Rectal smooth muscle tissue (tissue), 1 donor: Measurements from ENCODE around the gene B4GALT1.
"Not testable (repeated sequence)": the region's sequence is repeated elsewhere in the genome, so short reads cannot be mapped to it uniquely, and the experiment has no call there.

Source experiments
- H3K27ac ChIP-seq: one replicate; pipeline ENCODE4 v1.7.0; 2013; ENCODE audit warnings: low read depth, low read length, inconsistent platforms
- H3K27me3 ChIP-seq: one replicate; pipeline ENCODE4 v1.7.0; 2013; ENCODE audit warnings: low read length; ENCODE audit not compliant: control insufficient read depth, insufficient read depth
- H3K36me3 ChIP-seq: one replicate; pipeline ENCODE4 v1.7.0; 2013; ENCODE audit warnings: low read length; ENCODE audit not compliant: control insufficient read depth, insufficient read depth
- H3K4me1 ChIP-seq: one replicate; pipeline ENCODE4 v1.7.0; 2013; ENCODE audit warnings: low read length; ENCODE audit not compliant: control insufficient read depth, insufficient read depth
- H3K4me3 ChIP-seq: one replicate; pipeline ENCODE4 v1.7.0; 2013; ENCODE audit warnings: low read length
- H3K9ac ChIP-seq: one replicate; pipeline ENCODE4 v1.7.0; 2013; ENCODE audit warnings: low read length

B4GALT1 gene

DNA sequence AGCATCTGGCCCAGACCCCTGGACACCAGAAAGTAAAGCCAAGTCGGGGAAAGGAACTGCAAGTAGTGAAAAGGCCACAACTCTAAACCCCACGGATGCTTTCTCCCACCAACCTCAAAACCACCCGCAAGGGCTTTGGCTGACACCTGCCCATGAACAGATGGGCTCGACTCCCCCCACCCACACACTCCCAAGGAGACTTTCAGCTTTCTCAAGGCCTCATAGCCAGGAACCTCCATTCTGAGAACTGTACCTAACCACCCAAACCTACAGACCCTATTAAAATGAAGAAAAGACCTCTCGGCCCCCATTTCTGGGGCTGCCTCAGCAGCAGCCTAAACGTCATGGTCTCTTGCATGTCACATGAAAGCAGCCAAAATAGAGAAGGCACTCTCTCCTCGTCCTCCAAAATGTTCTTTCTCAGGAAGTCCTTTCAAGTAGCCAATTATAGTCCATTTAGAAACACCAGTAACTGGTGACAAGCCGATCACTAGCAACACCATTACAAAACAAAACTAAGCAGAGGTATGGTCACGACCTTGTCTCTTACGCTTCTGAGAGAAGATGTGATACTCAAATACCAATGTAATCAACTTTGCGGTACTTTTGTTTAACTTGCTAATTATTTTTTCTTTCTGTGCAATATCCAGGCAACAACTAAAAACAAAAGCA lies 2.9 kb downstream of the B4GALT1 start:
- Histone ChIP-seq H3K36me3 (no peaks in the 10 kb centered on the region), H3K27ac (peak overlapping the region; percentile 56), H3K27me3 (no peaks in the 10 kb centered on the region), H3K4me3 (peak overlapping the region; percentile 90), H3K9ac (no peak overlapping the region), H3K4me1 (peaks cover 36% of the 10 kb centered on the region)

DNA sequence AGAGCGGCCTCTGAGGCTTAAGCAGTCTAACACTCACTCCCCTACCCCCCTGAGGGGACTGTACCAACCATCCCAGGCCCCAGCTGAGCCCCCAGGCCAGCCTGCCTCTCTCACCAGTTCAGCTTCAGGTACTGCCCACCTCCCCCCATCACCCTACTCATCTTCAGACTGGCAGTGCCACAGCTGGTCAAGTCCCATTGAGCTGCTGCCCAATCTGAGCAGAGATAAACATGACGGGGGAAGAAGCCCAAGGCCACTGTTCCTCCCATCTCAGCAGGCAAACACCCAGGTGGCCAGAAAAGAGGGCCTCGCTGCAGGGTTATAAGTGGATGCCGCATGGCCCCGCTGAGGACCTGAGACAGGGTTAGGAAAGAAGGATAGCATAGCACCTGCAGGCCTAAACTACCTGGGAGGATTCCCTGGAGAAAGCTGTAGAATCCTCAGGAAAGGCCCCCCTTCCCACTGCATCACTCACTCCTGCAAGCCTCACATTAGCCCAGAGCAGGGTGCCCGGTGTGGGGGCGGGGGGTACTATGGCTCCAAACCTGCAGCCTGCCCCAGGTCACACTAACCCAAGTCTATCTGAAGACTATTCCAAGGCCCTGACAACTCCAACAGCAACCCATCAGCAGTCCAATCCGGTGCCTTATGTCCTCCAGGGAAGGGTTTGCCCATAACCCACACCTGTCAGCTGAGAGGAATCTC lies 3.6 kb downstream of the B4GALT1 start:
- Histone ChIP-seq H3K27ac (peak overlapping the region; percentile 56), H3K9ac (no peak overlapping the region), H3K4me3 (peak overlapping the region; percentile 90)

DNA sequence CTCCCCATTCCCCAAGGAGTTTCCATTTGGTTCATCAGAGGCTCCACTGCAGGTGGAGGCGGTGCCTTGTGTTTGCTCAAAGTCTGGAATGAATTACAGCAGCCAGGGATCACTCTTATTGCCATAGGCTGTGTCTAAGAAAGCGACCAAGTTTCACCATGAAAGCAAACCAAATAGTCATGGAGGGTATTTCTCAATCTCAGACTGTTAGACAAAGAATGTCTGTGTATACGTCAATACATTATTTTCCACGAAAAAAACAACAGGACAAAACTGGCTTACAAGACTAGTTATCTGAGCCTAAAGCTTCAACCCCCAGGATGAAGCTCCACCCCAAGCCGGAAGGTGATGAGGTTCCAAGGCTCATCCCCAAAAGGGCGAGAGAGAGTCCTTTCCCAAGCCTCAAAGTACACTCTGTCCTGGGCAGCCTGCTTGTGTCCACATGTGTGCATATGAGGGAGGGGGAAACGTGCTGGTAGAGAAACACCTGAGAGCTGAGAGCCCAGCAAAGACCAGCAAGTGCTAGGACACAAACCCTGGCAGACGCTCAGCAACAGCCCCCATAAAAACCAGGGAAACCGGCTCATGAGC lies 4.3 kb downstream of the B4GALT1 start:
- H3K36me3 ChIP-seq: no peaks in the 10 kb centered on the region
- no peak overlapping the region for H3K9ac ChIP-seq
- peak overlapping the region; percentile 33 for H3K27ac ChIP-seq
- H3K4me3 ChIP-seq: peak overlapping the region; percentile 0
- peaks cover 46% of the 10 kb centered on the region for H3K4me1 ChIP-seq
- no peaks in the 10 kb centered on the region for H3K27me3 ChIP-seq

More for the DNA sequence above, 3.6 kb downstream of the B4GALT1 start:
- Histone ChIP-seq H3K27me3 (no peaks in the 10 kb centered on the region), H3K4me1 (peaks cover 41% of the 10 kb centered on the region), H3K36me3 (no peaks in the 10 kb centered on the region)

DNA sequence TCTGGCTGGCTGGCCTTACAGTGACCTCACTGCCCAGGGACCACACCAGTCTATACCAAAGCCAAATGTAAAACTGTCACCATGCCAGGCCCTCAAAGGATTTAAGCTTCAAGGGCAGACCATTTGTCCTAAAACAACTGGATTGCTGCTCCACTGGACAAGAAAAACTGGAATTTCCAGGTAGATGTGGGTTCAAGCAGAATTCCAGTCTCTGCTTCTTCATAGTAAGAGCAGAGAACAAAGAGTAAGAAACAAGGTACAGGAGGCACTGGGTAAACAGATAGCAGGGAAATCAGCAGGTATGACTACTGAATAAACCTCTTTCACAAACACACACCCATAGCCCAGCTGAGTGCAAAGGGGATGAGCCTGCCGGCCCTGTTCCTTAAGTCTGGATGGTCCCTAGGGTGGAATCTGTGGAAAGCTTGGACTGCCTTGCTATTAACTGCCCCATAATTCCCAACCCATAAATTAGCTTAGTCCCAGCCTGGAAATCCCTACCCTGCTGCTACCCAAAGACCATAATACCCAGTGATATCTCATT lies 5.5 kb downstream of the B4GALT1 start:
- Histone ChIP-seq H3K36me3 (no peaks in the 10 kb centered on the region), H3K9ac (no peak overlapping the region), H3K27me3 (no peaks in the 10 kb centered on the region), H3K4me3 (peak overlapping the region; percentile 14), H3K4me1 (peaks cover 51% of the 10 kb centered on the region), H3K27ac (peak overlapping the region; percentile 77)

DNA sequence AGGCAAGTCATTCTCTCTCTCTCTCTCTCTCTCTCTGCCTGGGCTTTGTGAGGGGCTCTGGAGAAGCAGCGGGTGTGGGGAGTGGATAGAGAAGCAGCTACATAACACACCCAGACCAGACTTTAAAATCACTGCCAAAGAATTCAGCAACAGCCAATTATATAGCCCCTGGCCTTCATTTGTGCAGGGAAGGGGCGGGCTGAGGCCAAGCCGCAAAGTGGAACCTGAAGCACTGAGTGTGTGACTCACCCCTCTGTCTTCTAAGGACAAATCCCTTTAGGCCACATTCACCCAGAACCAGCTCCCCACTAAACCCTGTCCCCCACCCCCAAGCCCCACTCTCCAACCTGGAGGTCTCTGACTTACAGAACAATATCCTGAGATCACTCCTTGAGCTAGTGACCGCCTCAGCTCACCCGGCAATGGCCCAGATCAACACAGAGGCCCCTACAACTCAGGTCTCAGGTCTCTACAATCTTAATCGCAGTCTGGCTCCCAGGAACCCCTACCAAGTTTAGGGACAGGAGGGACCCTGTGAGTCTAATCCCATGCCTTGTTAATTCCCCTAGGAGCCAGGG lies 6.0 kb downstream of the B4GALT1 start:
- peak overlapping the region; percentile 14 for H3K4me3 ChIP-seq
- no peak overlapping the region for H3K9ac ChIP-seq
- H3K27ac ChIP-seq: peak overlapping the region; percentile 77
- no peaks in the 10 kb centered on the region for H3K36me3 ChIP-seq
- no peaks in the 10 kb centered on the region for H3K27me3 ChIP-seq
- peaks cover 53% of the 10 kb centered on the region for H3K4me1 ChIP-seq

DNA sequence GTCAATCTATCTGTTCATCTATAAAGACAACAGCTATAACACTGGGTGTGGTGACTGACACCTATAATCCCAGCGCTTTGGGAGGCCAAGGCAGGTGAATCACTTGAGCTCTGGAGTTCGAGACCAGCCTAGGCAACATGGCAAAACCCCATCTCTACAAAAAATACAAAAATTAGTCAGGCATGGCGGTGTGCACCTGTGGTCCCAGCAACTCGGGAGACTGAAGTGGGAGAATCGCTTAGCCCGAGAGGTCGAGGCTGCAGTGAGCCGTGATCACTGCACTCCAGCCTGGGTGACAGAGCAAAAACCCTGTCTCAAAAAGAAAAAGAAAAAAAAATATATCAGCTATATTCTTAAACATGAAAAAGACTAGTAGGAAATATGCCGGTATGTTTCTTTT lies 6.7 kb downstream of the B4GALT1 start:
- Histone ChIP-seq H3K27ac (peak overlapping the region; percentile 77), H3K4me1 (peaks cover 53% of the 10 kb centered on the region)
- H3K9ac ChIP-seq, H3K27me3 ChIP-seq, H3K4me3 ChIP-seq, H3K36me3 ChIP-seq: not testable (repeated sequence)

DNA sequence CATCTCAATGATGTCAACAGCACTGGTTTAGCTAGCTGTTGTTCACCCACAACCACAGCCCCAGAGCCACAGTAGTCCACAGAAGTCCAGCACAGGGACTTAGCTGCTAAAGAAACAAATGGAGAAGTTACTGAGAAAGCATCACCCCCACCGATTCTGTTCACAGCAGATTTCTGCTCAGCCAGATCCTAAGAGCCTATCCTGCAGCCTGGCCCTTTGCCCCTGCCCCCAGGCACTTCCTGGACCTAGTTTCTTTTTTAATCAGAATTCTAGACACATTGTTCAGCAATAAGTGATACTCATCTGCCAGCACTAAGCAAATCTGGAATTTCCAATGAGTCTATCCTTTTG lies 7.4 kb downstream of the B4GALT1 start:
- peaks cover 53% of the 10 kb centered on the region for H3K4me1 ChIP-seq
- H3K36me3 ChIP-seq: no peaks in the 10 kb centered on the region
- H3K4me3 ChIP-seq: peak overlapping the region; percentile 31
- peak overlapping the region; percentile 68 for H3K27ac ChIP-seq
- H3K9ac ChIP-seq: no peak overlapping the region
- no peaks in the 10 kb centered on the region for H3K27me3 ChIP-seq

DNA sequence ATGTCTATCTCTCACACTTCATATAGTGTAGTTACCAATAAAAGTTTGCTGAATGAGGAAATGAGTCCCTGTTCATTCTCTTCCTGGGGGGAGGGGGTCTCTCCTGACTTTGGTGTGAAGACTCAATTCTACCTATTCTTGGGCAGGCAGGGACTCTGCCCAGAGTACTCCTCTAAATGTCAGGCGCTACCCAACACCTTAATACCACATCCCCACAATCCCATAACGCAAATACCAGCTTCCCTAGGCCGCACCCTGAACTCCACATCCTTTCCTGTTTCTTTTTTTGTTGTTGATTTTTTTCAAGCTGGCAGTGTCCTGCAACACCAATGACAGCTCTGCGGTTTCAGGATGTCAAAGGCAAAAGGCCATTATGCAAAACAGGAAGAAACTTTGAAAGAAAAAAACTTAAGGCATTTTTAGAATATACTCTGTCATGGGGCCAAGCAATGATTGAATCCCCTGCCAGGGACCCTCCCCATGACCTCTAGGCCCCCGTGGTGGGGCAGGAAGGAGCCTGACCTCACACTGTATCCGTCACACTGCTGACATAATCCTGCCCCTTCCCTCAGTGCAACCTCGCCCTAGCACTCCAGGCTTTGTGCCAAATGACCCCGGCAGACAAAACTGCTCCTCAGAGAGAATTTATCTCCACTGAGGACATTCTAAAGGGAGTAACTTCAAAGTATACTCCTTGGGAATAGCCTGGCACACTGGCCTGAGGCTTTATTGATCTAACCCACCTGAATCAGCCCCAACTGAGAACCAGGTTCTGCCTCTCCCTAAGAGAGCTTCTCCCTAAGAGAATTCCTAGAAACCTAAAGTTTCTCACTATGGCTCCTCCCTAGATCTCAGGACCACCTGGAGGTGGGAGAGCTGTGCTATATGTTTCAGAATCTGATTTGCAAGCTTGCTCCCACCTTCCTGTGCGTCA lies 8.0 kb downstream of the B4GALT1 start:
- H3K9ac ChIP-seq: no peak overlapping the region
- peaks cover 53% of the 10 kb centered on the region for H3K4me1 ChIP-seq
- H3K36me3 ChIP-seq: no peaks in the 10 kb centered on the region
- H3K27me3 ChIP-seq: no peaks in the 10 kb centered on the region
- H3K27ac ChIP-seq: peak overlapping the region; percentile 68
- H3K4me3 ChIP-seq: peak overlapping the region; percentile 31

DNA sequence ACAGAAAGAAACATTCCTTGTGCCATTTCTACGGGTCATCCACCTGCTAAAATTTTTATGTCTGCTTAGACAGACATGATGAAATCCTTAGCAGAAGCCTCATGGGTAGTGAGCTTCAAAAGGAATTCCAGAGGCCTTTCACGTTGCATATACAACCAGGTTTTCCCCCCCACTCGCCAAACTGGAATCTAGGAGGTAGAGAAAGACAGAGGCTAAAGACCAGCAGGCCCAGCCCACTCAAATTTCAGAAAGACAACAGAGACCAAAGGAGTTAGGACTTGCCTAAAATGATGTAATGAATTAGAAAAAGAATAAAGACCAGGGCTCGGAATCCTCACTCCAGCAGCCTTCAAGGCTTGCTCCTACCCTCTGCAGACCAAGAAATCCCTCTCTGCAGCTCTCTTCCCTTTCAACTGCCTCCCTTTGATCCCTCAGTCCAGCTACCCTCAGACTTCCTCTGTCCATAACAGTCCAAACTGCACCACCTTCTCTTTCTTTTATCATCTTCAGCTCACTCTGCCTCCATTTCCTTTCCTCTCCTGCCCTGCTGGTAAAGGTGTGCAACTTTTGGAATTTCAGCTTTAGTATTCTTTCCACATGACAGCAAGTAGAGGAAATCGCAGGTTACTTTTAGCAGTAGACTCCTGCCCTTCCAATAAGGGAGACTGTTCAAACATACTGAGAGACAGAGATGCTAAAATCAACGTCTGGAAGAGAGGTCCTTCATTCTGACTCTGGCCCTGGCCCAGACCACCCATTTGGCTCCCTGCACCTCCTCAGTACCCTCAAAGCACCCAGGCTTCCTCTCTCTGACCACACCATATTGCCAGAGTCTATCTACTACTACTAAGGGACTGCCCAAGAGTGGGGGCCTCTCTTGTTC lies 8.9 kb downstream of the B4GALT1 start:
- Histone ChIP-seq H3K27ac (peak overlapping the region; percentile 68), H3K4me1 (peaks cover 46% of the 10 kb centered on the region), H3K36me3 (no peaks in the 10 kb centered on the region), H3K27me3 (no peaks in the 10 kb centered on the region), H3K9ac (no peak overlapping the region), H3K4me3 (peak overlapping the region; percentile 29)

DNA sequence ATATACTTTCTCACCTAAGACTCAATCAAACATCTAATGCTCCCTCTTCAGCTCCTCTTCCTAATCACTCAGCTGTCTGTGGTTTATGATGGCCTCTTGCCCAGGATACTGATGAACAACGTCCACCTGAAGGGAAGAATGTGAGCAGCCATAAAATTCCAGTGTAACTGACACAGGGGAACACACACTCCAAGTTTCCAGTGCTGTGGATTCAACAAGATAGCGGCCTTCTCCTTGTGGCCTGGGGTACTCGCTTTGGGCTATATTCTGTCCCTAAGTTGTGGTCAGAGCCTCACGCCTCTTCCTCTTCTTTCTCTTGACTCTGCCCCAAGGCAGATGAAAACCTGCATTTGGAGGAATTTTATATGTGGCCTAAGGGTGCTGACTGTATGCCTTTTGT lies 11.7 kb downstream of the B4GALT1 start:
- H3K27me3 ChIP-seq: no peaks in the 10 kb centered on the region
- H3K4me1 ChIP-seq: peaks cover 39% of the 10 kb centered on the region
- no peak overlapping the region for H3K4me3 ChIP-seq
- no peak overlapping the region for H3K27ac ChIP-seq
- H3K9ac ChIP-seq: no peak overlapping the region
- H3K36me3 ChIP-seq: no peaks in the 10 kb centered on the region

DNA sequence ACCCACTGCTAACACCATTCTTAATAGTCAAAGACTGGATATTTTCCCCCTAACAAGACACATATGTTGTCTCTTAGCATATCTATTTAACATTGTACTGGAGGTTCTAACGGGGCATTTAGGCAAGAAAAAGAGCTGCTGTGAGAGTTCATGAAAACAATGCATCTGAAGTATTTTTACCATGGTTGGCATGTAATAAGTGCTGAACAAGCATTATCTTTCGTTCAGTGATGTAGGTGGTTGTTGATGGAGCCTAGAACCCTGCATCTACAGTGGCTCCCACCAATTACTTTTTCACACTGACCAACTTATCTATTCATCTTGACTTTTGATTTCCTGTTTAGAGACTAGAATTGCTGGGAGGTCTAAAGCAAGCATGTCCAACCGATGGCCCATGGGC lies 12.8 kb downstream of the B4GALT1 start:
- H3K27me3 ChIP-seq: no peaks in the 10 kb centered on the region
- no peak overlapping the region for H3K9ac ChIP-seq
- H3K4me3 ChIP-seq: no peak overlapping the region
- H3K27ac ChIP-seq: no peak overlapping the region
- H3K36me3 ChIP-seq: no peaks in the 10 kb centered on the region
- peaks cover 32% of the 10 kb centered on the region for H3K4me1 ChIP-seq
